Measurements from ENCODE around the gene PLK2. TPM values are rescaled to one million over a fixed set of nuclear protein-coding genes. Genes with fewer than 3 reads are reported as not detected.

PLK2 gene
- total RNA-seq, 2 donors from 2014 or later, result 126 to 180 TPM

DNA sequence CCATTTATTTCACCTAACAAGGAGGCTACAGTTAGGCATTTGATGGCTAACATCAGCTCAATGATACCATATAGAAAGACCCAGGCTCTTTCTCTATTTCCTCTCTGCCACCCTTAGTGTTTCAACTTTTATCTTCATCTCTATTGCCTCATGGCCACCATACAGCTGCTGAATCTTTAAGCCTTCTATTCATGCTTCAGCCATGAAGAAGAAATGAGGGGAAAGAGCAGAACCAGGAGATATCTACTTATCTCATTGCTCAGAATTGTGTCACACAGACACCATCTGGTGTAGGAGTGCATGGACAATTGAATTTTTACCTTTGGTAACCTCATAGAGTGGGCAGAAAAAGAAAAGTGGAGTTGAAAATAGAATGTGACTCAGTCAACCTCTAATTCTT is 38.0 kb upstream of the PLK2 start:
- Histone ChIP-seq H3K36me3 (no peaks in the 10 kb centered on the region), H3K9me3 (no peaks in the 10 kb centered on the region), H3K4me1 (ENCODE audit: control insufficient read depth in 1 of 2, low read depth in 2 of 2) (no peaks in the 10 kb centered on the region), H3K27me3 (replicated peaks; ENCODE audit: insufficient read depth) (no peaks in the 10 kb centered on the region), H3K4me3 (no peak overlapping the region), H3K27ac (no peak overlapping the region)
- DNase-seq (ENCODE audit: low spot score), result no peak
- no peak for TF ChIP-seq CTCF (IDR thresholded peaks at IDR 0.05)
- no peak for ATAC-seq (ENCODE audit: insufficient number of reproducible peaks, low FRiP score, low read depth)

GRCh38 chr5:58497386-58497785 is 37.5 kb upstream of the PLK2 start:
- H3K36me3 ChIP-seq, result no peaks in the 10 kb centered on the region
- no peaks in the 10 kb centered on the region for H3K9me3 ChIP-seq
- H3K4me1 ChIP-seq (ENCODE audit: control insufficient read depth in 1 of 2, low read depth in 2 of 2), result no peaks in the 10 kb centered on the region
- H3K4me3 ChIP-seq, result no peak overlapping the region
- ATAC-seq (ENCODE audit: insufficient number of reproducible peaks, low FRiP score, low read depth), result no peak
- no peak overlapping the region for H3K27ac ChIP-seq
- H3K27me3 ChIP-seq (replicated peaks; ENCODE audit: insufficient read depth), result no peaks in the 10 kb centered on the region
- TF ChIP-seq CTCF (IDR thresholded peaks at IDR 0.05), result no peak
- no peak for DNase-seq (ENCODE audit: low spot score)

- Histone ChIP-seq H3K4me3 (no peak overlapping the region), H3K4me1 (ENCODE audit: control insufficient read depth in 1 of 2, low read depth in 2 of 2) (no peaks in the 10 kb centered on the region), H3K27me3 (replicated peaks; ENCODE audit: insufficient read depth) (no peaks in the 10 kb centered on the region), H3K36me3 (no peaks in the 10 kb centered on the region), H3K9me3 (no peaks in the 10 kb centered on the region), H3K27ac (no peak overlapping the region)
- no peak for ATAC-seq (ENCODE audit: insufficient number of reproducible peaks, low FRiP score, low read depth)
- no peak for DNase-seq (ENCODE audit: low spot score)
- no peak for TF ChIP-seq CTCF (IDR thresholded peaks at IDR 0.05)
Measured at GRCh38 chr5:58496488-58496887, 36.6 kb upstream of the PLK2 start.

DNA sequence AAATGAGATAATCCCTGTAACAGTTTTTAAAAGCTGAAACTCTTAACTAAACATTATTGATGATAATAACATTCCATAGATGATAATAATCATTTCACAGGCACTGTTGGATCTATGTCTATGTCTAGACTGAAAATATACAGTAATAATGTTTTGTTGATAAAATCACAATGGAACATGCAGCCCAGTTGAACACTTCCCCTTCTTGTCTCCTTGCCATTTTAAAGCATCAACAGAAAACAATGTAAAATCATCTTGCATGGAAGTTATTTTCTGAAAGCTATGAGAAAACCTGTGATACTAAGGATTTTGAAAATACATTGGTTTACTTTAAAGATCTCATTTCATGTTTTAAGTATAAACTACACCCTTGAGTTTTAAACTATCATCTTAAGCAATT is 33.3 kb upstream of the PLK2 start:
- Histone ChIP-seq H3K4me3 (no peak overlapping the region), H3K9me3 (no peaks in the 10 kb centered on the region), H3K27me3 (replicated peaks; ENCODE audit: insufficient read depth) (no peaks in the 10 kb centered on the region), H3K36me3 (no peaks in the 10 kb centered on the region), H3K27ac (no peak overlapping the region), H3K4me1 (ENCODE audit: control insufficient read depth in 1 of 2, low read depth in 2 of 2) (no peaks in the 10 kb centered on the region)
- no peak for TF ChIP-seq CTCF (IDR thresholded peaks at IDR 0.05)
- DNase-seq (ENCODE audit: low spot score) (no peak), ATAC-seq (ENCODE audit: insufficient number of reproducible peaks, low FRiP score, low read depth) (no peak)

DNA sequence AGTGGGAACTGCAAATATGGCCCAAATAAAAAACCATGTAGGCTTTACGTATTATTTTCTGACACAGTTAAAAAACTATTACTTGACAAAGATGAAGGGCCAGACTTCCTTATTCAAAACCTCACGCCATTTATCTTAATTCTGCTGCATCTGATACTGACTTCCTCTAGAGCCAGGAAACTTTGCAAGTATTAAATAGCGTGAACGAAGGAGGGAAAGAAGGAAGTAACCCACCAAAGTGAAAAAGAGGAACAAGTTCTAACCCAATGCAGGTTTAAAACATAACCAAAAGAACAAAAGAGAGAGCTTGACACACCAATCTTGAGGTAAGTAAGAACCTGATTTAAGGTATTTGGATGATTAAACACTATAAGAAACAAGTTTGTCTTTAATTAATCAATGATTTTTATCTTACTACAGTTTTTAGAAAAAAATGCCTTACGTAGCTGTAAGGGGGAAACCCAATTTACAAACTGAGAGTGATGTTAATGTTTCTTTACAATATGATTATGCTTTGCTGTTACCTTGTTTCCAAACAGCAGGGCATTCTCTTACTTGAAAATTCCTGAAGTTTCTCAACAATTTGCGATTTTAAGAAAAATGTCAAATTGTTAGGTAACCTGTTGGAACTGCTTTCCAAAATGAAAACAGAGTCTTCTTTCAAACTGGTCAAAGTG is 31.5 kb upstream of the PLK2 start, which contains the start of gene GAPT:
GAPT (plus strand) TSS at position 220 of the 677 bp plus-strand sequence. CDS start 3,102 bp downstream, outside the sequence.
- ATAC-seq (ENCODE audit: insufficient number of reproducible peaks, low FRiP score, low read depth) (no peak), DNase-seq (ENCODE audit: low spot score) (no peak)
- Histone ChIP-seq H3K27ac (no peak within 1 kb of the TSS), H3K4me3 (no peak within 1 kb of the TSS), H3K9me3 (no peaks in the 10 kb centered on the region), H3K36me3 (no peaks in the 10 kb centered on the region), H3K27me3 (replicated peaks; ENCODE audit: insufficient read depth) (no peaks in the 10 kb centered on the region), H3K4me1 (ENCODE audit: control insufficient read depth in 1 of 2, low read depth in 2 of 2) (no peaks in the 10 kb centered on the region)
- TF ChIP-seq CTCF (IDR thresholded peaks at IDR 0.05), result no peak
